H1 (cell line): ENCODE results near the gene RORB. TPM values are rescaled to one million over a fixed set of nuclear protein-coding genes. Genes with fewer than 3 reads are reported as not detected.

Experiments used
- CTCF ChIA-PET: fragments of 300-600 bp; sonication (Branson Sonifier 250); formaldehyde crosslinking; loops from one replicate; lab custom pipeline; 2021; ENCODE audit not compliant: partially characterized antibody; lab: Charles Lee
- POLR2A ChIA-PET: fragments of 300-600 bp; sonication (Branson Sonifier 250); formaldehyde crosslinking; loops from one replicate; lab custom pipeline; 2021; ENCODE audit warnings: inconsistent platforms; ENCODE audit not compliant: partially characterized antibody; lab: Charles Lee
- DNase-seq, 2 experiments: peaks; one replicate each; pipeline versions ENCODE4 v3.0.0 to v3.0.0-alpha.2; 2010 to 2022; ENCODE audit warnings: low spot score in 2 of 2, low read depth in 1 of 2, mixed read lengths in 1 of 2
- FAIRE-seq: peaks from 2 replicates; lab custom pipeline; 2011; peaks lifted over from hg19 to GRCh38; lab: Jason Lieb, UNC
- H2AFZ ChIP-seq: 2 replicates; pipeline ENCODE4 v1.8.1; 2012; ENCODE audit warnings: low read length, inconsistent platforms
- H2AK5ac ChIP-seq: 2 replicates; pipeline ENCODE4 v1.6.1; 2013; ENCODE audit warnings: low read depth, low read length
- H2BK120ac ChIP-seq: replicated peaks from 2 replicates; pipeline ENCODE3; 2013; ENCODE audit warnings: low read depth, low read length, inconsistent platforms
- H2BK12ac ChIP-seq: 2 replicates; pipeline ENCODE4 v1.6.1; 2013; ENCODE audit warnings: low read depth, low read length
- H2BK15ac ChIP-seq: 2 replicates; pipeline ENCODE4 v1.6.1; 2013; ENCODE audit warnings: low read length
- H2BK20ac ChIP-seq: 2 replicates; pipeline ENCODE4 v1.6.1; 2013; ENCODE audit warnings: low read length
- H2BK5ac ChIP-seq: 2 replicates; pipeline ENCODE4 v1.6.1; 2013; ENCODE audit warnings: low read depth, low read length
- H3K14ac ChIP-seq: 2 replicates; pipeline ENCODE4 v1.6.1; 2013; ENCODE audit warnings: inconsistent platforms; ENCODE audit not compliant: insufficient read length
- H3K18ac ChIP-seq: 2 replicates; pipeline ENCODE4 v1.6.1; 2013; ENCODE audit warnings: low read length; ENCODE audit errors: extremely low read depth
- H3K23ac ChIP-seq: 2 replicates; pipeline ENCODE4 v1.6.1; 2013; ENCODE audit warnings: inconsistent platforms; ENCODE audit not compliant: insufficient read length
- H3K23me2 ChIP-seq: 2 replicates; pipeline ENCODE4 v1.6.1; 2013; ENCODE audit warnings: low read depth, low read length
- H3K27ac ChIP-seq: 2 replicates; pipeline ENCODE4 v1.6.1; 2011; ENCODE audit warnings: low read depth, low read length, inconsistent platforms
- H3K27me3 ChIP-seq, 4 experiments: replicated peaks in 1 of 4; 1 replicate in 1 of 4; 2 replicates in 3 of 4; pipeline versions ENCODE4 v1.6.1 to v1.8.1; 2011 to 2013; ENCODE audit warnings: low read length in 3 of 4, mild to moderate bottlenecking in 3 of 4, inconsistent platforms in 2 of 4, mixed read lengths in 2 of 4, moderate library complexity in 1 of 4; ENCODE audit not compliant: control insufficient read depth in 3 of 4, insufficient read depth in 3 of 4; ENCODE audit errors: extremely low read depth in 1 of 4
- H3K36me3 ChIP-seq, 4 experiments: 2 replicates each; pipeline versions ENCODE4 v1.6.1 to v1.8.1; 2011 to 2013; ENCODE audit warnings: mild to moderate bottlenecking in 4 of 4, low read length in 3 of 4, moderate library complexity in 2 of 4, control low read depth in 1 of 4, inconsistent platforms in 1 of 4; ENCODE audit not compliant: insufficient read depth in 4 of 4, control insufficient read depth in 2 of 4
- H3K4ac ChIP-seq: replicated peaks from 2 replicates; pipeline ENCODE3; 2013; ENCODE audit warnings: low read length, low read depth, mixed read lengths, inconsistent platforms; ENCODE audit not compliant: insufficient read length
- H3K4me1 ChIP-seq, 4 experiments: replicated peaks in 1 of 4; 1 replicate in 1 of 4; 2 replicates in 3 of 4; pipeline versions ENCODE4 v1.6.1 to v1.8.1; 2011 to 2013; ENCODE audit warnings: low read length in 3 of 4, inconsistent platforms in 2 of 4, mixed read lengths in 1 of 4; ENCODE audit not compliant: insufficient read depth in 4 of 4, control insufficient read depth in 3 of 4
- H3K4me2 ChIP-seq, 2 experiments: 2 replicates each; pipeline versions ENCODE4 v1.6.1 to v1.8.1; 2011 to 2013; ENCODE audit warnings: low read depth in 2 of 2, low read length in 2 of 2, control low read depth in 1 of 2, inconsistent platforms in 1 of 2, mild to moderate bottlenecking in 1 of 2; ENCODE audit not compliant: insufficient read depth in 1 of 2
- H3K4me3 ChIP-seq, 4 experiments: fragments of 200-600, 300-600 bp in 1 of 4; sonication (generic), shearing (Covaris generic), sonication (Bioruptor Twin) in 1 of 4; 2 replicates each; pipeline versions ENCODE4 v1.5.1 to v1.8.1; 2011 to 2016; ENCODE audit warnings: low read length in 4 of 4, low read depth in 3 of 4, control low read depth in 2 of 4, inconsistent platforms in 2 of 4, mild to moderate bottlenecking in 2 of 4, mixed read lengths in 1 of 4, moderate library complexity in 1 of 4; ENCODE audit not compliant: insufficient read depth in 2 of 4; ENCODE audit errors: extremely low read depth in 1 of 4
- H3K56ac ChIP-seq: replicated peaks from 2 replicates; pipeline ENCODE3; 2013; ENCODE audit warnings: low read depth, mild to moderate bottlenecking, mixed read lengths, low read length, inconsistent platforms; ENCODE audit not compliant: insufficient read length
- H3K79me1 ChIP-seq: 2 replicates; pipeline ENCODE4 v1.6.1; 2013; ENCODE audit warnings: low read depth, low read length, control low read depth
- H3K79me2 ChIP-seq, 2 experiments: 2 replicates each; pipeline versions ENCODE4 v1.6.1 to v1.8.1; 2012 to 2013; ENCODE audit warnings: low read length in 2 of 2, mild to moderate bottlenecking in 2 of 2, inconsistent platforms in 1 of 2; ENCODE audit not compliant: insufficient read depth in 2 of 2, control insufficient read depth in 1 of 2
- H3K9ac ChIP-seq, 4 experiments: replicated peaks in 1 of 4; 1 replicate in 1 of 4; 2 replicates in 3 of 4; pipeline versions ENCODE4 v1.6.1 to v1.8.1; 2011 to 2013; ENCODE audit warnings: low read depth in 3 of 4, low read length in 3 of 4, control low read depth in 2 of 4, mild to moderate bottlenecking in 2 of 4, moderate library complexity in 2 of 4, inconsistent platforms in 1 of 4; ENCODE audit errors: extremely low read depth in 1 of 4
- H3K9me3 ChIP-seq, 2 experiments: 2 replicates each; pipeline versions ENCODE4 v1.6.1 to v1.8.1; 2012 to 2013; ENCODE audit warnings: mild to moderate bottlenecking in 2 of 2, moderate library complexity in 2 of 2, control low read depth in 1 of 2, inconsistent platforms in 1 of 2, low read depth in 1 of 2, low read length in 1 of 2, mixed read lengths in 1 of 2; ENCODE audit not compliant: insufficient read depth in 2 of 2
- H4K20me1 ChIP-seq, 2 experiments: replicated peaks in 1 of 2; 2 replicates each; pipeline versions ENCODE3 to v1.8.1; 2011 to 2013; ENCODE audit warnings: inconsistent platforms in 2 of 2, low read length in 2 of 2, mild to moderate bottlenecking in 1 of 2; ENCODE audit not compliant: insufficient read depth in 2 of 2, control insufficient read depth in 1 of 2
- H4K5ac ChIP-seq: 2 replicates; pipeline ENCODE4 v1.6.1; 2013; ENCODE audit warnings: low read length, low read depth, mixed read lengths, inconsistent platforms; ENCODE audit not compliant: insufficient read length
- H4K8ac ChIP-seq: 2 replicates; pipeline ENCODE4 v1.8.0; 2013; ENCODE audit warnings: mild to moderate bottlenecking, moderate library complexity, low read length, inconsistent platforms; ENCODE audit not compliant: insufficient read depth; ENCODE audit errors: extremely low read depth
- H4K91ac ChIP-seq: replicated peaks from 2 replicates; pipeline ENCODE3; 2013; ENCODE audit warnings: low read length, mixed read lengths, inconsistent platforms; ENCODE audit not compliant: insufficient read length
- CBX8 ChIP-seq: fragments of 300-800, 300-1000 bp; sonication (generic); IDR thresholded peaks from 2 replicates; pipeline ENCODE4 v1.7.1; 2016; ENCODE audit warnings: low read depth, low read length, borderline replicate concordance
- TBP ChIP-seq: IDR thresholded peaks from 2 replicates; pipeline ENCODE4 v1.6.1; 2011; ENCODE audit warnings: low read depth, low read length, improper control_type of control experiment
- WGBS, 2 experiments: shearing (Covaris generic) in 1 of 2; methylation state at CpG; one replicate each; pipeline versions ENCODE4 v1.1.6 to v1.1.7; 2013 to 2015; ENCODE audit warnings: low lambda C conversion rate in 2 of 2, mixed read lengths in 2 of 2, inconsistent platforms in 1 of 2, low coverage in 1 of 2, missing lambda C conversion rate in 1 of 2; ENCODE audit not compliant: insufficient replicate concordance in 2 of 2, insufficient coverage in 1 of 2, insufficient read length in 1 of 2; ENCODE audit errors: extremely low coverage in 1 of 2, missing lambda C conversion rate in 1 of 2; 5-methylcytosine and 5-hydroxymethylcytosine counted together
- polyA plus RNA-seq, 7 experiments: library from polyadenylated mRNA; depleted of rRNA in 3 of 7; stranded (reverse) in 5 of 7; unstranded in 2 of 7; fragments of >200 nt in 5 of 7; fragments of 200-250 nt in 2 of 7; gene quantifications; 1 replicate in 5 of 7; 2 replicates in 1 of 7; 4 replicates in 1 of 7; pipeline versions ENCODE4 v1.2.1 to v1.2.3, GENCODE V29; 2011 to 2013; ENCODE audit warnings: missing spikeins in 2 of 7, mixed read lengths in 2 of 7
- total RNA-seq: library from RNA; stranded (reverse); fragmentation: NEBNext Ultra II Directional; extraction: Animal tissue kit (Norgen Biotek cat#: 25700); gene quantifications from 2 replicates; pipeline ENCODE4 v1.2.1, GENCODE V29; 2021

RORB gene
- total and polyA plus RNA-seq, 2 of the 8 experiments (the other 6 are each of a cell fraction or from before 2014, with no cell fraction given): 2.3 to 7.1 TPM

GRCh38 chr9:74543145-74543544, 46.0 kb downstream of the RORB start:
- POLR2A ChIA-PET: no interaction called here
- TF ChIP-seq CBX8 (no peak), TBP (no peak)

More at GRCh38 chr9:74543145-74543544, 46.0 kb downstream of the RORB start:
- Histone ChIP-seq H3K4me1 (peaks cover 3 to 9% (median 6%) of the 10 kb centered on the region in 4 experiments; a peak in 4 of 7 replicates), H4K20me1 (no peaks in the 10 kb centered on the region), H3K4me2 (no peak overlapping the region), H2BK5ac (no peak overlapping the region), H2AK5ac (no peak overlapping the region), H2BK120ac (no peak overlapping the region), H3K23ac (no peak overlapping the region), H2AFZ (no peak overlapping the region), H3K4me3 (no peak overlapping the region), H2BK12ac (no peak overlapping the region), H3K27me3 (no peaks in the 10 kb centered on the region), H4K8ac (no peak overlapping the region), H3K27ac (no peak overlapping the region), H2BK20ac (no peak overlapping the region), H3K23me2 (no peaks in the 10 kb centered on the region), H3K14ac (no peak overlapping the region), H3K79me1 (no peaks in the 10 kb centered on the region), H3K9me3 (no peaks in the 10 kb centered on the region), H4K91ac (no peak overlapping the region), H3K56ac (no peak overlapping the region), H3K79me2 (no peaks in the 10 kb centered on the region), H3K4ac (no peak overlapping the region), H2BK15ac (no peak overlapping the region), H3K9ac (no peak overlapping the region), H4K5ac (no peak overlapping the region), H3K18ac (no peak overlapping the region), H3K36me3 (no peaks in the 10 kb centered on the region)
- CTCF ChIA-PET: interaction anchor here (2.4 kb wide), 1 partner anchor 12 kb away, joined by 9 read pairs; no protein-coding TSS in a partner anchor
- DNase-seq (no peak), FAIRE-seq (no peak)
- WGBS, 2 experiments: 43% methylated on average over 3 of the region's 3 CpGs; no CpG with 5 or more reads in 1 of the 2 experiments
